ENCODE data around the gene PCCA. TPM values are rescaled to one million over a fixed set of nuclear protein-coding genes. Genes with fewer than 3 reads are reported as not detected.

PCCA gene
- total and polyA plus RNA-seq, 2 of the 13 experiments (the other 11 are each of a cell fraction or from before 2014, with no cell fraction given) = 15.0 to 32.2 TPM

DNA sequence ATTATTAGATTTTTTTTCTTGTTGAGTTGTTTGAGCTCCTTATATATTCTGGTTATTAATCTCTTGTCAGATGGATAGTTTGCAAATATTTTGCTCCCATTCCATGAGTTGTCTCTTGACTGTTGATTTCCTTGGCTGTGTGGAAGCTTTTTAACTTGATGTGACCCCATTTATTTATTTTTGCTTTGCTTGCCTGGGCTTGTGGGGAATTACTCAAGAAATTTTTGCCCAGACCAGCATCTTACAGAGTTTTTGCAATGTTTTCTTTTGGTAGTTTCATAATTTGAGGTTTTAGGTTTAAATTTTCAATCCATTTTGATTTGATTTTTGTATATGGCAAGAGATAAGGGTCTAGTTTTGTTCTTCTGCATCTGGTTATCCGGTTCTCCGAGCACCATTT, 124.7 kb downstream of the PCCA start:
- no TSS peak for BruUV-seq (replicated peaks)

More for the DNA sequence above, 124.7 kb downstream of the PCCA start:
- Histone ChIP-seq H3K79me2 (ENCODE audit: insufficient read depth, low read length) (no peaks in the 10 kb centered on the region), H4K20me1 (ENCODE audit: insufficient read depth, low read length) (no peaks in the 10 kb centered on the region), H3K4me2 (ENCODE audit: low read depth, low read length) (no peak overlapping the region), H3K36me3 (replicated peaks in 1 of 2; ENCODE audit: control insufficient read depth in 1 of 2, insufficient read depth in 2 of 2, low read length in 2 of 2) (peaks cover 3 to 6% of the 10 kb centered on the region in 2 experiments; a peak in 3 of 5 replicates), H3K27ac (ENCODE audit: extremely low read length, insufficient read depth, low read length) (no peak overlapping the region), H2AFZ (ENCODE audit: low read length) (no peak overlapping the region), H3K27me3 (ENCODE audit: control insufficient read depth in 1 of 2, insufficient read depth in 2 of 2, low read length in 2 of 2) (no peaks in the 10 kb centered on the region), H3K4me1 (ENCODE audit: insufficient read depth, low read length) (no peaks in the 10 kb centered on the region), H3K9me3 (ENCODE audit: low read length) (no peaks in the 10 kb centered on the region), H3K4me3 (replicated peaks in 1 of 3; ENCODE audit: insufficient read depth in 1 of 3, low read depth in 2 of 3, low read length in 3 of 3) (no peak overlapping the region), H3K9ac (ENCODE audit: insufficient read depth, low read depth, low read length) (no peak overlapping the region)
- CTCF ChIA-PET (ENCODE audit: low intra/inter-chr PET ratio, low total read pairs) = no interaction called here
- POLR2A ChIA-PET = no interaction called here
- DNase-seq (ENCODE audit: low spot score) (no peak), FAIRE-seq (no peak), ATAC-seq (no peak)
- intact Hi-C loops (cut with micrococcal nuclease; ENCODE audit: unreplicated experiment) (no loop called here), in situ Hi-C loops (cut with HindIII; ENCODE audit: extremely low pct_ligation_motif_present, low pct_unique_long_range_greater_than_20kb) (no loop called here)
- TF ChIP-seq RNF219 (CRISPR knock-in tag; IDR thresholded peaks at IDR 0.05) = no peak
- no peak for TF ChIP-seq CCAR2 (optimal IDR thresholded peaks at IDR 0.05; ENCODE audit: low read depth, low read length)
- no peak for TF ChIP-seq EED (CRISPR knock-in tag; IDR thresholded peaks at IDR 0.05)
- TF ChIP-seq, protein P1, sequence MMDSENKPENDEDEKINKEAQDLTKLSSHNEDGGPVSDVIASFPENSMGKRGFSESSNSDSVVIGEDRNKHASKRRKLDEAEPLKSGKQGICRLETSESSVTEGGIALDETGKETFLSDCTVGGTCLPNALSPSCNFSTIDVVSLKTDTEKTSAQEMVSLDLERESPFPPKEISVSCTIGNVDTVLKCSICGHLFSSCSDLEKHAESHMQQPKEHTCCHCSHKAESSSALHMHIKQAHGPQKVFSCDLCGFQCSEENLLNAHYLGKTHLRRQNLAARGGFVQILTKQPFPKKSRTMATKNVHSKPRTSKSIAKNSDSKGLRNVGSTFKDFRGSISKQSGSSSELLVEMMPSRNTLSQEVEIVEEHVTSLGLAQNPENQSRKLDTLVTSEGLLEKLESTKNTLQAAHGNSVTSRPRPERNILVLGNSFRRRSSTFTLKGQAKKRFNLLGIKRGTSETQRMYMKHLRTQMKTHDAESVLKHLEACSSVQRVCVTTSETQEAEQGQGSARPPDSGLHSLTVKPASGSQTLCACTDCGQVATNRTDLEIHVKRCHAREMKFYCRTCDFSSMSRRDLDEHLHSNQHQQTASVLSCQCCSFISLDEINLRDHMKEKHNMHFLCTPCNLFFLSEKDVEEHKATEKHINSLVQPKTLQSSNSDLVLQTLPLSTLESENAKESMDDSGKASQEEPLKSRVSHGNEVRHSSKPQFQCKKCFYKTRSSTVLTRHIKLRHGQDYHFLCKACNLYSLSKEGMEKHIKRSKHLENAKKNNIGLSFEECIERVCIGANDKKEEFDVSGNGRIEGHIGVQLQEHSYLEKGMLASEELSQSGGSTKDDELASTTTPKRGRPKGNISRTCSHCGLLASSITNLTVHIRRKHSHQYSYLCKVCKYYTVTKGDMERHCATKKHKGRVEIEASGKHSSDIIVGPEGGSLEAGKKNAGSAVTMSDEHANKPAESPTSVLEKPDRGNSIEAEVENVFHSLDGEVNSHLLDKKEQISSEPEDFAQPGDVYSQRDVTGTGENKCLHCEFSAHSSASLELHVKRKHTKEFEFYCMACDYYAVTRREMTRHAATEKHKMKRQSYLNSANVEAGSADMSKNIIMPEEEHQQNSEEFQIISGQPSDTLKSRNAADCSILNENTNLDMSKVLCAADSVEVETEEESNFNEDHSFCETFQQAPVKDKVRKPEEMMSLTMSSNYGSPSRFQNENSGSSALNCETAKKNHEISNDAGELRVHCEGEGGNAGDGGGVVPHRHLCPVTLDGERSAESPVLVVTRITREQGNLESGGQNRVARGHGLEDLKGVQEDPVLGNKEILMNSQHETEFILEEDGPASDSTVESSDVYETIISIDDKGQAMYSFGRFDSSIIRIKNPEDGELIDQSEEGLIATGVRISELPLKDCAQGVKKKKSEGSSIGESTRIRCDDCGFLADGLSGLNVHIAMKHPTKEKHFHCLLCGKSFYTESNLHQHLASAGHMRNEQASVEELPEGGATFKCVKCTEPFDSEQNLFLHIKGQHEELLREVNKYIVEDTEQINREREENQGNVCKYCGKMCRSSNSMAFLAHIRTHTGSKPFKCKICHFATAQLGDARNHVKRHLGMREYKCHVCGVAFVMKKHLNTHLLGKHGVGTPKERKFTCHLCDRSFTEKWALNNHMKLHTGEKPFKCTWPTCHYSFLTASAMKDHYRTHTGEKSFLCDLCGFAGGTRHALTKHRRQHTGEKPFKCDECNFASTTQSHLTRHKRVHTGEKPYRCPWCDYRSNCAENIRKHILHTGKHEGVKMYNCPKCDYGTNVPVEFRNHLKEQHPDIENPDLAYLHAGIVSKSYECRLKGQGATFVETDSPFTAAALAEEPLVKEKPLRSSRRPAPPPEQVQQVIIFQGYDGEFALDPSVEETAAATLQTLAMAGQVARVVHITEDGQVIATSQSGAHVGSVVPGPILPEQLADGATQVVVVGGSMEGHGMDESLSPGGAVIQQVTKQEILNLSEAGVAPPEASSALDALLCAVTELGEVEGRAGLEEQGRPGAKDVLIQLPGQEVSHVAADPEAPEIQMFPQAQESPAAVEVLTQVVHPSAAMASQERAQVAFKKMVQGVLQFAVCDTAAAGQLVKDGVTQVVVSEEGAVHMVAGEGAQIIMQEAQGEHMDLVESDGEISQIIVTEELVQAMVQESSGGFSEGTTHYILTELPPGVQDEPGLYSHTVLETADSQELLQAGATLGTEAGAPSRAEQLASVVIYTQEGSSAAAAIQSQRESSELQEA (CRISPR knock-in tag; IDR thresholded peaks at IDR 0.05; ENCODE audit: not compliant biosample characterization) = no peak
- WGBS (ENCODE audit: low lambda C conversion rate) = 87% methylated on average over 2 of the region's 2 CpGs
